ENCODE data around the gene CABLES1.

The CABLES1 gene

DNA sequence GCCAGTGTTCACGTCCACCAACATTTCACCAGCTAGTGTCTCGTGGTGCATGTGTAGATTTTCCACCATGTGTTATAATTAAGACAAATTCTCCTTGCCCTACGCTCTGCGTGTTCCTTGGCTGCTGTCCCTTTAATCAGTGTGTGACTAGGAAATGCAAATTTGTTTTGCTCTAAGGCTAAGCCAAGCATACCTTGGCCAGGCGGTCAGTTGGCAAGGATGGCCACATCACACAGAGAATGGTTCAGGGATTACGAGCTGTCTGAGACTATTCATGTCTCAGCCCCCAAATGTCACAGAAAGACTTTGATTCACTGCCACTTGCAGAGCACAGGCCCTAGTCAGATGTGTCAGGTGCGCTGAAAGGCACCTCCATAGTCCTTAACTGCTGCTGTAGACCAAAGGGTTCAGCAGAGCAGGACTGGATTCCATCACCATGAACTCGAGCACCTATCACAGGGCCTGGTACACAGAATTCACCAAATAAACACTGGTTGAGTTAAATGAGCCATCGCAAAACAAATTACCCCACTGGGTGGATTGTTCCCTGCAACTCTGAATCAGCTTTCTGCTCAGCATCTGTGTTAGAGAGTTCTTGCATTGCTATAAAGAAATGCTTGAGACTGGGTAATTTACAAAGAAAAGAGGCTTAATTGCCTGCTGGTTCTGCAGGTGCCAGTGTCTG is 128.4 kb downstream of the CABLES1 start:
- no peak overlapping the region for H3K27ac ChIP-seq (ENCODE audit: poor library complexity, severe bottlenecking)
- TF ChIP-seq, protein P1, sequence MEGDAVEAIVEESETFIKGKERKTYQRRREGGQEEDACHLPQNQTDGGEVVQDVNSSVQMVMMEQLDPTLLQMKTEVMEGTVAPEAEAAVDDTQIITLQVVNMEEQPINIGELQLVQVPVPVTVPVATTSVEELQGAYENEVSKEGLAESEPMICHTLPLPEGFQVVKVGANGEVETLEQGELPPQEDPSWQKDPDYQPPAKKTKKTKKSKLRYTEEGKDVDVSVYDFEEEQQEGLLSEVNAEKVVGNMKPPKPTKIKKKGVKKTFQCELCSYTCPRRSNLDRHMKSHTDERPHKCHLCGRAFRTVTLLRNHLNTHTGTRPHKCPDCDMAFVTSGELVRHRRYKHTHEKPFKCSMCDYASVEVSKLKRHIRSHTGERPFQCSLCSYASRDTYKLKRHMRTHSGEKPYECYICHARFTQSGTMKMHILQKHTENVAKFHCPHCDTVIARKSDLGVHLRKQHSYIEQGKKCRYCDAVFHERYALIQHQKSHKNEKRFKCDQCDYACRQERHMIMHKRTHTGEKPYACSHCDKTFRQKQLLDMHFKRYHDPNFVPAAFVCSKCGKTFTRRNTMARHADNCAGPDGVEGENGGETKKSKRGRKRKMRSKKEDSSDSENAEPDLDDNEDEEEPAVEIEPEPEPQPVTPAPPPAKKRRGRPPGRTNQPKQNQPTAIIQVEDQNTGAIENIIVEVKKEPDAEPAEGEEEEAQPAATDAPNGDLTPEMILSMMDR (IDR thresholded peaks at IDR 0.05; ENCODE audit: poor library complexity, severe bottlenecking): no peak
- no peaks in the 10 kb centered on the region for H3K9me3 ChIP-seq (ENCODE audit: severe bottlenecking)
- DNase-seq (ENCODE audit: low spot score): no peak
- H3K36me3 ChIP-seq (ENCODE audit: low read depth): no peaks in the 10 kb centered on the region
- no peaks in the 10 kb centered on the region for H3K27me3 ChIP-seq (ENCODE audit: insufficient read depth, poor library complexity, severe bottlenecking)
- H3K4me3 ChIP-seq (ENCODE audit: severe bottlenecking): no peak overlapping the region
- no peak for ATAC-seq (ENCODE audit: low read depth)
- H3K4me1 ChIP-seq (ENCODE audit: insufficient read depth, poor library complexity, severe bottlenecking): peaks cover 20% of the 10 kb centered on the region

DNA sequence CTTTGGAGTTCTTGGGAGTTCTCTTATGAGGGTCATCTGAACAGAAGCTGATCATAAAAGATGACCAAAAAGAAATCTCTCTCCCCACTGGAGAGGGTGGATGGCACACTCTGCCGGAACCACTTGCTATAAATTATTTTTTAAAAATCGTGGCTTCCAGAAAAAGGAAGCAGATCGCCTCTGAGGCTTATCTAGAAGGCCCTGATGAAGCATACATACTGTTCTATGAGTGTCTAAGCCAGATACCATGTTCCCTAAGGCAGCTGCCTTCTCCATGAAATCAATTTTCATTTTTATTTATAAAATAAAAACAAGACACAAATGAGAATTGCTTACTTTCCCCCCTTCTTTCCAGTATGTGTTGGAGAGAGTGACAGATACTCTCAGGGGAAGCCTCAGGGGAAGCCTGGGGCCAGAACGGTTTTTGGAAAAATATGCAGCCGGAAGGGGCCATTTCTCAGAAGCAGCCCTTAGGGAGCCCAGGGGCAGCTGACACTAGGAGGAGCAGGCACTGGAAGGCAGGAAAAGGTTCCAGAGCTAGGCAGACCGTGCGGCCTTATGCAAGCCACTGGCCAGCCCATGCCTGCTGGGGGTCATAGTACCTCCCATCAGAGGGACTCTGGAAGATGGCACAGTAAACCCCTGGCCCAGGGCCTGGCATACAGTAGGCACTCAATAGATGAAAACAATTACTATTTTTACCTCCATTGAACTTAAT is 130.6 kb downstream of the CABLES1 start:
- ATAC-seq (ENCODE audit: low read depth) (no peak), DNase-seq (ENCODE audit: low spot score) (no peak)
- Histone ChIP-seq H3K36me3 (ENCODE audit: low read depth) (no peaks in the 10 kb centered on the region), H3K4me1 (ENCODE audit: insufficient read depth, poor library complexity, severe bottlenecking) (peaks cover under 1% of the 10 kb centered on the region), H3K9me3 (ENCODE audit: severe bottlenecking) (peaks cover 4% of the 10 kb centered on the region), H3K27me3 (ENCODE audit: insufficient read depth, poor library complexity, severe bottlenecking) (no peaks in the 10 kb centered on the region), H3K27ac (ENCODE audit: poor library complexity, severe bottlenecking) (no peak overlapping the region), H3K4me3 (ENCODE audit: severe bottlenecking) (no peak overlapping the region)
- TF ChIP-seq, protein P1 (IDR thresholded peaks at IDR 0.05; ENCODE audit: poor library complexity, severe bottlenecking): no peak

DNA sequence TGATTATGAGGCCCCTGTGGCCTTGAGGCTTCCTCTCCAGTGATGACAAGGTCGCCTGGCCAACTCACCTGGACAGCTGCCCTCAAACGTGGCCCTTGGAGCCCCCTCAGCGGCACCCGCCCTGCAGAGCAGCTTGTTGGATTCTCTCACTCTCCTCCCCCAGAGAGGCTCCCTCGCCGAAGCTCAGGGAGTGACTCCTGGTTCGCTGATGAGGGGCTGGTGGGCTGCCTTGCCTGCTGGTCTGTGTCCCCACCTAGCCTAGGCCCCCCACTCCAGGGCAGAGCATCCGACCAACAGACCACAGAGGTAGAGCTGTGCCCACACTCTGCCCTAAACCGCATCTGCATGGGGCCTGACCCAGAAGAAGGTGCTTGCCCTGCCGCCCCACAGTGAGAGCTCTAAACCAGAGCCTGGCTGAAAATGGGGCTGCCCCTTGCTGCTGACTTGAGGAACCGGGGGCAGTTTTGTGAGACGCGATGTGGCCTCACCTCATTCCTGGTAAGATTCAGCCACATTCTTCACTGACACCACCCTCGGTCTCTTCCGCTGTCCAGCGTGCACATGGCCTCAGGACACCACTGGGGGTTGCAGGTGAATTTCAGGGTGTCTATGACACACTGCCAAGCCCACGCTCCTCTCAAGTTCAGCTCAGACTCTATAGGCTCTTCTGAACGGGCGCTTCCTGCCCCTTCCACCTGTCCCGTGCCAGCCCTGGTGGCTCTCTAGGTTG is 131.6 kb downstream of the CABLES1 start:
- H3K27ac ChIP-seq (ENCODE audit: poor library complexity, severe bottlenecking): no peak overlapping the region
- H3K4me1 ChIP-seq (ENCODE audit: insufficient read depth, poor library complexity, severe bottlenecking): no peaks in the 10 kb centered on the region
- TF ChIP-seq, protein P1 (IDR thresholded peaks at IDR 0.05; ENCODE audit: poor library complexity, severe bottlenecking): no peak
- no peaks in the 10 kb centered on the region for H3K36me3 ChIP-seq (ENCODE audit: low read depth)
- DNase-seq (ENCODE audit: low spot score) (no peak), ATAC-seq (ENCODE audit: low read depth) (no peak)
- H3K9me3 ChIP-seq (ENCODE audit: severe bottlenecking): peaks cover 4% of the 10 kb centered on the region
- no peak overlapping the region for H3K4me3 ChIP-seq (ENCODE audit: severe bottlenecking)
- H3K27me3 ChIP-seq (ENCODE audit: insufficient read depth, poor library complexity, severe bottlenecking): no peaks in the 10 kb centered on the region

DNA sequence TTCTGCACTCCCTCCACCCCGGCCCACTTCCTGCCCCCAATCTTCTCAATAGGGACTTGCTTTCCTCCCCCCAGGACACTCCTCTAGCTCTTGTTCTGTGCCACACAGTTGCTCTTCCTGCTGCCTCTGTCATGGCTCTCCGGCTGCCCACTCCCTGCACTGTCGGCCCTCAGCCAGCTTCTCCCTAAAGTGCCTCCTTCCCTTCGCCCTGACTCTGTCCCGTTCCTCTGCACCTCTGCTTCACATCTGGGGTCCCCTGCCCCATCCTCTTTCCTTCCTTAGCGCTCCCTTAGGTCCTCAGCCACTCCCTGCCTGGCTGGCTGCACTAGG is 132.1 kb downstream of the CABLES1 start:
- Histone ChIP-seq H3K27me3 (ENCODE audit: insufficient read depth, poor library complexity, severe bottlenecking) (no peaks in the 10 kb centered on the region), H3K4me3 (ENCODE audit: severe bottlenecking) (no peak overlapping the region), H3K4me1 (ENCODE audit: insufficient read depth, poor library complexity, severe bottlenecking) (no peaks in the 10 kb centered on the region), H3K36me3 (ENCODE audit: low read depth) (no peaks in the 10 kb centered on the region), H3K9me3 (ENCODE audit: severe bottlenecking) (peaks cover 4% of the 10 kb centered on the region), H3K27ac (ENCODE audit: poor library complexity, severe bottlenecking) (no peak overlapping the region)
- no peak for ATAC-seq (ENCODE audit: low read depth)
- TF ChIP-seq, protein P1 (IDR thresholded peaks at IDR 0.05; ENCODE audit: poor library complexity, severe bottlenecking): no peak
- DNase-seq (ENCODE audit: low spot score): no peak

Measured in RWPE2 (cell line).